ENCODE data around the gene KCNH3.

GRCh38 chr12:49531745-49532144 is 7.1 kb upstream of the KCNH3 start:
- TF ChIP-seq, protein P1, sequence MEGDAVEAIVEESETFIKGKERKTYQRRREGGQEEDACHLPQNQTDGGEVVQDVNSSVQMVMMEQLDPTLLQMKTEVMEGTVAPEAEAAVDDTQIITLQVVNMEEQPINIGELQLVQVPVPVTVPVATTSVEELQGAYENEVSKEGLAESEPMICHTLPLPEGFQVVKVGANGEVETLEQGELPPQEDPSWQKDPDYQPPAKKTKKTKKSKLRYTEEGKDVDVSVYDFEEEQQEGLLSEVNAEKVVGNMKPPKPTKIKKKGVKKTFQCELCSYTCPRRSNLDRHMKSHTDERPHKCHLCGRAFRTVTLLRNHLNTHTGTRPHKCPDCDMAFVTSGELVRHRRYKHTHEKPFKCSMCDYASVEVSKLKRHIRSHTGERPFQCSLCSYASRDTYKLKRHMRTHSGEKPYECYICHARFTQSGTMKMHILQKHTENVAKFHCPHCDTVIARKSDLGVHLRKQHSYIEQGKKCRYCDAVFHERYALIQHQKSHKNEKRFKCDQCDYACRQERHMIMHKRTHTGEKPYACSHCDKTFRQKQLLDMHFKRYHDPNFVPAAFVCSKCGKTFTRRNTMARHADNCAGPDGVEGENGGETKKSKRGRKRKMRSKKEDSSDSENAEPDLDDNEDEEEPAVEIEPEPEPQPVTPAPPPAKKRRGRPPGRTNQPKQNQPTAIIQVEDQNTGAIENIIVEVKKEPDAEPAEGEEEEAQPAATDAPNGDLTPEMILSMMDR (IDR thresholded peaks at IDR 0.05; ENCODE audit: low read length): no peak
- TF ChIP-seq EZH2phosphoT487 (IDR thresholded peaks at IDR 0.05; ENCODE audit: low read length): no peak
